Activated CD4-positive, alpha-beta T cell treated with anti-CD3 and anti-CD28 coated beads for 24 hours (primary cell): ENCODE results near the gene POU3F1.

Experiments
- DNase-seq, 2 donors: peaks; one replicate each; pipeline ENCODE4 v3.0.0-alpha.2; 2020; ENCODE audit warnings: low read depth in 2 of 2

POU3F1 gene

DNA sequence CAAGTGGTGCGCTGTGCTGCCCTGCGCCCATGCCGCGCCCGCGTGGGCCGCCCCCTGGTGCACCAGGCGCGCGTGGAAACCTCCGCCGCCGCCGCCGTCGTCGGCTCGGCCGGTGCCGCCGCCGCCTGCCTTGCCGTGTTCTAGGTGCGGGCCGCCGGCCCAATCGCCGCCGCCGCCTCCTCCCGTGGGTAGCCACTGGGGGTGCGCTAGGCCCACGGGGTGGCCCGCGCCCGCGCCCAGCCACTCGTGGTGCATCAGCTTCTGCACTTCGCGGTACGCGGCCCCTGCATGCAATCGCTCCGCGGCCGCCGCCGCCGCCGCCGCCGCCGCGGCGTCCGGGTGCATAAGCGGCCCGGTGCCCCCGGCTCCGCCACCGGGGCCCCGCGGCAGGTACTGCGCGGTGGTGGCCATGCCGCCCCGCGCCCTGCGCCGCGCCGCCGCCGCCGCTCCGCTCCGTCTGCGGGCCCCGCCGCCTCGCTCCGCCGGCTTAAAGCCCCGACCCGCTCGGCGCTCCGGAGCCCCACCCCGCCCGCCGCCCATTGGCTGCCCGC is at the start of gene POU3F1:
POU3F1 (minus strand) TSS at position 461 of the 551 bp plus-strand sequence; CDS start at position 411, 50 bp downstream.
- no peak for DNase-seq

DNA sequence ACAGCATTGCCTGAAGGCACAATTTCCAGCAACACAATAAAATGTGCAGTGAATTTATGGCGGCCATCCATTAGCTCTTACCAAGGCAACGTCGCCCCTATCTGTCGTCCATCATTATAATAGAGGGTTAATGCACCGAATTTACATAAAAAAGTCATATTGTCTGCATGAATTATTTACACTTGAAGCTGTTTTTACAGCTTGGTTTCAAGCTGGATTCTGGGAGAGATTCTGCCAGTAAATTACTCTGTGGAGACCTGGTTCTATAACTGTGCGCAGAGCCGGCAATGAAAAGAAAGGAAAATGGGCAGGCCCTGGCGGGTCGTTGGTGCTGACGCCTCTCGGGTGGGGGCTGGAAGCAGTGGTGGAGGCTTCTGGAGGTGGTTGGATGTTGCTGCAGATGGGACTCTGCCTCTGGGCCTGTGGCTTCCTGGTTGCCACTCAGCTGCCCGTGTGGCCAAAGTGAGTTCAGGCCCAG is 48.9 kb upstream of the POU3F1 start:
- no peak for DNase-seq

DNA sequence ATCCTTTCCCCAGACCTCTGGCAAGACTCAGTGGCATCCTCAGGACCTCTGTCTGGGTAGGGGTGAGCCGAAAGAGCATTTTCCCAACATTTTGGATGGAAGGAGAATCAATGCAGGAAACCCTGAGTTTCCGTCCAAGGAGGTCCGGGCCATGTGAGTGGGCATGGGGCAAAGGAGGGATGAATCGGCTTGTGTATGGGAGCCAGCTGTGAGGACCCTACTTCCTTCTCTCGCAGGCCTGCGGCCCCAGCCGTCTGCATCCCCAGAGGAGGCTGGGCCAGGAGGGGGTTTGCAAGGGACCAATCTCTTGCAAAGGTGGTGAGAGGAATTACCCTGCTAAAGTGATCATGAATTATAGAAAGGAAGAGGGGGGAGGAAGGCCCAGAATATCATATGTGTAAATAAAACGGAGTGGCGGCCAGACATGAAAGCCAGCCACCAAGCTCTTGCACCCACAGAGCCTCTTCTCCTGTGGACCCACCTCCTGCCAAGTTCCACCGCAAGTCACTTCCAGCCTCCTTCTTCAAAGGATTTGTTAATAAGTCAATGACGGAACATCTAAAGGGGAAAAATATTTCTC is 48.2 kb upstream of the POU3F1 start:
- no peak for DNase-seq

DNA sequence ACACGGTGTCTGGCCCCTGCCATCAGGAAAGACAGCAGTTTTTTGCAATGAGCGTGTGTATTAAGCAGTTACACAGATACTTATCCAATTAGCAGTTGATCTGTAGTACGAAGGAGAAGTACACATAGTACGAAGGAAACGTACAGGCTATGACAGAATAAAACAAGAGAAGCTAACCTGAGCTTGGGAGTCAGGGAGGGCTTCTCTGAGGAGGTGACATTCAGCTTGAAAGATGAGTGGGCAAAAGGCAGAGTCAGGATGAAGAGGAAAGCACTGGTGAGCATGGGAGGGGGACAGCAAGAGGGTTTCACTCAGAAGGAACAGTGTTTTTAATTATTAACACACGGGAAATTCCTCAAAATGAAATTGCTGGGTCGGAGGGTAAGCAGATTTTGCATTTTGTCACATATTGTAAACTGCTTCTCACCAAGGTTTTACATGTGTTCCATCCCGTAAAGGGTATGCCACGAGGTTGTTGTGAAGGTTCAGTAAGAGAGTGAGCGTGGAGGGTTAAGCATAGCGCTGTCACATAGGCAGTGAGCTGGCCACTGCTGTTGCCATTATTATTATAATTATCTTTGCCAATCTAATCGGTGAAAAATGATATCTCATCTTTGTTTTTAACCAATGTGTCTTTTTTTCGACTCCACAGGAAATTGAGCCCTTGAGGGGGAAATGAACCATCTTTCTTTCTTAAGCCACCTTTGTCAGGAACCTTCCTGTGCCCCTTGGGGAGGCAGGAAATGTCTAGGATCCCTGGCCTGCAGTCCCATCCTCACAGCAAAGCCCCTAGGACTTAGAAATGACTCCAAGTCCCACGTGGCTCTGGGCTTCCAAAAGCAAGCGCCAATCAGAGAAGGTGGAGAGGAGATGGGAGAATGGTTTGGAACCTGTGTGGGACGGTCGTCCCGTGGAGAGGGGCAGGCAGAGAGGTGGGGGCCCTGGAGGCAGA is 47.3 kb upstream of the POU3F1 start:
- no peak for DNase-seq

DNA sequence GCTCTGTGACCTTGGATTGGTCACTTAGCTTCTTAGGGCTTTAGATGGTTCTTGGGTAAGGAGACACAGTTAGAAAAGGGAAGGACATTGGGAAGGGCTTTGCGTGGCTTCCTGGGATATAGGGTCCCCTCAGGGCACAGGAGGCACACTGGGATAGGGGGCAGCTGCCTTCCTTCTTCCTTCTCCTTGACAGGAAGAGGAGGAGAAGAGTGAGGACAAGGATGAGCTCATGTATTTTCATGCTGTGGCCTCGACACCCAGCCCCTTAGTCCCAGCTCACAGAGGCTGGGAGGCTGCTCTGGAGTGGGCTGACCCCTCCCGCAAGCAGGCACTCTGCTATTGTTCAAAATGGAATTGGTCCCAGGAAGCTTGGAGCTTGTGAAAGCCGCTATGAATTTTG is 45.7 kb upstream of the POU3F1 start:
- DNase-seq: no peak

DNA sequence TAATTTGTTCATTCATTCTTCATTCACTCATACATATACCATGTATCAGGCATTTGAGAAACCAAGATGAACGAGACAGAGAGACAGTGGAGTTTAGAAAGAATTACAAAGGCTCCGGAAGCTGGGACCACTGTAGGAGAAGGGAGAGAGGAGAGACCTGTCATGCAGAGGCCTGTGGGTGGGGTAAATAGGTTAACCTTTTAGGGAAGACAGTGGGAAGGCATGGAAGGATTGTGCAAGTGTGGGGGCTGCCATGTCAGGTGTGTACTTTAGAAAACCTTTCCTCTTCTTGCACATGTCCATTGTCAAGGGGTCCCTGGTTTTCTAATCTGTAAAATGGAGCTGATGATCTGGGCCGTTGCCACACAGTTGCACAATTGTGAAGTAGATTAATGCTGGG is 44.2 kb upstream of the POU3F1 start:
- DNase-seq: no peak

DNA sequence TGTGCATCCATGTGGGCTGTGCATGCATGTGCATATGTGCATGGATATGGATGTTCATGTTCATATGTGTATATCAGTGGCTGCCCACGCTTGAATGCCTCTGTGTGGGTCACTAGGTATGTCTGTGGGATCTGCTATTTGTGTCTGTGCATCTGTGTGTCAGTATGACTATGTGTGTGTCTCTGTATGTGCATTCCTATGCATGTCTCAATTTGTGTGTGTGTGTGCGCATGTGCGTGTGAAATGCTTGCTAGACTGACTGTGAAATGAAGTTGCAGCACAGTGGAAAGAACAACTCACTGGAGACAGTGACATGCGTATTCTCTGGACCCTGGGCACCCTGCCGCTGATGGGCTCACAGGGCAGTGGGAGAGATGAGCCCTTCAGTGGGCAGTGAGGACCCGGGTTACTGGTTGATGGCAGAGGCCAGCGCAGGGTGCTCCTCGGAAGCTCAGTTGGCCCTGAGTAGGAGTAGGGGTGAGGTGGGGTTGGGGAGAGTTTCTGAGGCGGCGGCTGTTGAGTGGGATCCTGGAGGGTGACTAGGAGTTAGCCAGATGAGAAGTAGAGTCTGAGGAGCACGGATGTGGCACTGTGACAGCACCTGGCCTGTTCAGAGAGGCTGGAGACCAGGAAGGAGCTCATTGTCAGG is 43.2 kb upstream of the POU3F1 start:
- DNase-seq: no peak

DNA sequence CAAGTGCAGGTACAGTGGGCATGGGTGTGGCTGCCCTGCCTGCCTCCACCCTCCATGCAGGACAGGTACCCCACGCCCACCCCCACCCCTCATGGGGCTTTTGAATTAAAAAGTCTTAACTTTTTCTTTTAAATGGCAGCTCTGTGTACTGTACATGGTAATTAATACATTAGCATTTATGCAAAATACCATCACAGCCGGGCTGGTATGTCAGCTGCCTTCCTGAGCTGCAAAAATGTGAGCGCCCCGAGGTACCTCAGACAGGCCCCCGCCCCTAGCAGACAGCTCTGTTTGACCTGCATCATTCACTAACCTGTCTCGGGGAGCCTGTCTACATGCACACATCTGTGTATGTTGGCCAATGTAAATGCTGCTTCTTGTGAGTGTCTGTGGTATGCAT is 42.2 kb upstream of the POU3F1 start:
- DNase-seq: no peak

DNA sequence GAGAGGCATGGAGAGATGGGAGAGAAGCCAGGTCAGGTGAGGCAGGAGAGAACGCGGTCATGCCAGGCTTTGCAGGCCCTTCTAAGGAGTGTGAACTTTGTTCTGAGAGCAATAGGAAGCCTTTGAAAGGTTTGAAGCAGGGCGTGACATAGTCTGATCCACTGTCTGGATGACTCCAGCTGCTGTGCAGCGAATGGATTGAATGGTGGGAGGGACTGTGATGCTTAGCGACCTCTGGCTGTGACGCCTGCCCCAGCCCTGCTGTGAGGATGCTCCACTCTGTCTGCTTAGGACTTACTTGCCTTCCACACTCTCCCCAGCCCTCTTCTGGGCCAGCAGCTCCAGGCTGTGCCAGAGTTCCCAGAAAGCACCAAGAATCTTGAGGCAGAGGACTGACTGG is 41.8 kb upstream of the POU3F1 start:
- no peak for DNase-seq

DNA sequence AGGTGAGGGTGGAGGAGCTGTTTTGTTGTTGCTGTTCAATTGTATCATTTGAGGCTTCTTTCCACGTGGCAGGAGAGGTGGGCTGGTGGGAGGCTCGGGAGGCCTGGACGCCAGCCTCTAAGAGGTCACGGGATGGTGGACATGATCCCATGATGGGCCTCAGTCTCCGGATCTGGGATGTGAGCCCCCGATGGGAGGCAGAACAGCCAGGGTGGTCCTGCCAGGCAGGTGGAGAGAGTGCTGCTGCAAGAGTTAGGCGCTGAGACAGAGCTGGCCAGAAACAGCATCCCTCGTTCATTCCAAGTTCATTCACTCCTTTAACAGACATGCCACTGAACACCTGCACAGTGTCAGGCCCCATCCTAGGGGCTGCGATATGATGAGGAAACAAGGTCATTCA is 41.1 kb upstream of the POU3F1 start:
- no peak for DNase-seq

DNA sequence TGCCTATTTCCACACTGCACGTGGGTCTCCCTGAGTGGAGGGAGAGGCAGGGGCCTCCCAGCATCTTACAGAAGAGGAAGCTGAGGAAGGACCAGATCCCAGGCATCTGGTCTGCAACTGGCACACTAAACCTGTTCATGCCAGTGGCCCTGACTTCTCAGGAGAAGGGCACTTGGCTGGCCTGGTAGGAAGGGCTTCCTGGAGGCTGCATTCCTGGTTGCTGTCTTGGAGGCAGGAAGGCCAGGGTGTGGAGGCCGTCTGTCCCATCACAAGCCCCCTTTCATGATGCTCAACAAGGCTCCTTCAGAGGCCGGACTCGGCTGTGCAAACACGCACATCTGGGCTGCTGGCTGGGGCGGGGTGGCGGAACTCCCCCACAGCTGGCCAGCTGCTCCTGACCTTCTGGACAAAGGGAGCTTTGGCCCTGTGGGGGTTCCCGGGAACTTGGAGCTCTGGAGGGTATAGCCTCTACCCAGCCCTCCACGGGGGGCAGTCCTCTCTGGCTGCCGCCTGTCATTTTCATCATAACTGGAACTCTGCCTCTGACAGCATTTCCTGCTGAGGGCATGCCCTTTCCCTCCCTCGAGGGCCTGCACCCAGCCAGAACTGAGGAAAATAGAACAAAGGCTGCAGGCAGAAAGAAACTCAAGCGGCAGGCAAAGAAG is 39.2 kb upstream of the POU3F1 start:
- DNase-seq: no peak

DNA sequence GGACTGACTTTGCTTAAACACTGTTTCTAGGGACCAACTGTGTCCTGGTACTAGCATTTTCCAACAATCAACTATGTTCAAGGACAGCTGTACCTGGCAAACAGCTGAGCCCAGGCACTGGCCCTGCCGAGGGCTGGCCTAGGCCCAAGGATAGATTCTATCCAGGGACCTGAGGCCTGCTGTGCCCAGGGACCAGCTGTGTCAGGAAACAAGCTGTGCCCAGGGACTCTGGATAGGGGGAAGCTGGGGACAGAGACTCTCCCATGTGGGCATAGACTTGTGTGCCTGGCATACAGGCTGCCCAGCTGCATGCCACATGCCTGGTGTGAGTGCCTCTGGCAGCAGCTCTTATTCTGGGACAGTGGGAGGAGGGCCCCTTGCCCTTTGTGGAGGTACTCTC is 38.1 kb upstream of the POU3F1 start:
- DNase-seq: no peak

DNA sequence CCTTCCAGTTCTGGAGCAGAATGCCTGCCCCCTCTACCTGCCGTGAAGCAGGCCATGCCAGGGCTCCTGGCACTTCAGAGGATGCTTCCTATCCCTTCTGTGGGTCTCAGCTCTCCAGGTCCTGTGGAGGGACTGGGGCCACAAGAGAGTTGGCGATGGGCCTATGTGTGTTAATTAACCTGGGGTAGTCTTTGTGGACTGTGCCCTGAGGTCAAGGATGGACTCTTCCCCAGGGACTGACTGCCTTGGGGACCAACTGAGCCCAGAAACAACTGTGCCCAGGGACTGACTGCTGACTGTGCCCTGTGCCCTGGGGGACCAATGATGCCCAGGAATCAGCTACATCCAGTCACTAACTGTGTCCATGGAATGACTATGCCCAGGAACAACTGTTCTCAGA is 37.5 kb upstream of the POU3F1 start:
- DNase-seq: no peak

DNA sequence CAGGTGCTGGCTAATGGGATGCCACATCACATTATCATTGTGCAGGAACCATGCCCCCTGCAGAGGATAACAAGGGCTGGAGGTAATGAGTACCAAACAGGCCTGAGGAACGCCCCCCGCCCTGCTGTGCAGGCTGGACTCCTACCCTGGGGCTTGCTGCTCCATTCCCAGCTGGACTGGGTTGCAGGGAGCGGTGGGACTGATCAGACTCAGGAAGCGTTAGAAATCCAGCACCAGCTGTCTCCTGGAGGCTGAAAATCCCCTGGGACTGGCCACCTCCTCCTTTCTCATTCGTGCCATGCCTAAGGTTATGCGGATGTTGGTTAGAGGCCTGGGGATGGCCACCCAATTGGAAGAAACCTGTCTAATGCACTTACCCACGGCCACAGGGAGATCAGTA is 36.9 kb upstream of the POU3F1 start:
- DNase-seq: no peak

DNA sequence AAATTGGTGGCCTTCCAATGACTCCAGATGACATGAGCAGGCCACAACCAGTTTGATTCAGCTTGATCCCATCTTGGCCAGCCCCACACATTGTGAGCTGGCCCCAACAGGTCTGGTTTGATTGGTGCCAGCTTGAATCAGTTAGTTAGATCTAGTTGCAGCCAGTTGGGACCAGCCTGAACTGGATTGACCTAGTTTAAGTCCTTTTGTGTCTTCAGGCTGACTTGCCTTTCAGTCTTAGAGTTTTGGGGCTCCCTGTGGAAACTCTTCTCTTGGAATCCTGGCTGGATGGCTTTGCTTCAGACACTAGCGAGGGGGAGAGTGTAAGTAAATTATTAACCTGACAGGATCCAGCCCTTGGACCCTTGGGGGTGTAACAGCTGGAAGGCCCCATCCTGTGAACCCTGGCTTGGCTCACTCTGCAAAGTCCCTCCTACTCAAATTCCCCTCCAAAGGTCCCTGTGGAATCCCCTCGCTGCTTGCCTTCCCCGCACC is 36.2 kb upstream of the POU3F1 start:
- DNase-seq: no peak

DNA sequence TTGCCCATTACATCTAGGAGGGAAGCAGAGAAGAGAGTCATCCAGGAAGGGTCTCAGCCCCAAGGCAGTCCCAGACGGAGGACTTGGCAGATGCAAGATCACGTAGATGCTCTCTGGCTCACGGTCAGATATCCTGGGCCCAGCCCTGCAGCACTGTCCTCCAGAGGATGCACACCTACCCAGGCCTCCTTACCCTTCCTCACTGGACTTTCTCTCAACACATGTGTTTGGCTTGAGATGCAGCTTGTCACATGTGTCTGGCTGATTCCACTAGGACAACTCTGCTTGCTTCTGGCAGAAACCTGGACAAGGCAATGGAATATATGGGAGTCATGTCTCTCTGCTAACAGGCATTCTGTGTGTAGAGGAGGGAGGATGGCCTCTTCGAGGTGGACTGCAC is 32.4 kb upstream of the POU3F1 start:
- DNase-seq: no peak

DNA sequence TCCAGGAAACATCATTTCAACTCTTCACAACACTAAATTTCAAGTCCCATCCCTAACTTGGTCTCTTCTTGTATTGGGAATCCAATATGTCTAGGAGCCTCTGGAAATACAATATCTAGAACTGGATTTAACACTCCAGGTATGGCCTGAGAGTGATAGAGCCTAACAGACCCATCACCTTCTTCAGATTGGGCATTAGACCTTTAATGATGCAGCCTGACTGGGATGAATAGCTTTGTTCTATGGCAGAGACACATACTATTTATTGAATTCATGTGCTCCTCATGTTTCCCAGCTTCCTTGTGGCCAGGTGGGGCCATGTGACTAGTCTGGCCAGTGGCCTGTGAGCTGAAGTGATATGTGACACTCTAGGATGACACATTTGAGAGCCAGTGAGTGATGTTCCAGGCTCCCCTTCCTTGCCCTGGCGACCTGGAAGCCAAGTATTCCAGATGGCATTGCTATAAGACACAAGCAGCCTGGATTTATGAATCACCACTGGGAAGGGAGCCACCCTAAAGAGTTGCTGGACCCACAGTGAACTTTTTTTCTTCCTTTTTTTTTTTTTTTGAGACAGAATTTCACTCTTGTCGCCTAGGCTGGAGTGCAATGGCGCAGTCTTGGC is 31.0 kb upstream of the POU3F1 start:
- no peak for DNase-seq

DNA sequence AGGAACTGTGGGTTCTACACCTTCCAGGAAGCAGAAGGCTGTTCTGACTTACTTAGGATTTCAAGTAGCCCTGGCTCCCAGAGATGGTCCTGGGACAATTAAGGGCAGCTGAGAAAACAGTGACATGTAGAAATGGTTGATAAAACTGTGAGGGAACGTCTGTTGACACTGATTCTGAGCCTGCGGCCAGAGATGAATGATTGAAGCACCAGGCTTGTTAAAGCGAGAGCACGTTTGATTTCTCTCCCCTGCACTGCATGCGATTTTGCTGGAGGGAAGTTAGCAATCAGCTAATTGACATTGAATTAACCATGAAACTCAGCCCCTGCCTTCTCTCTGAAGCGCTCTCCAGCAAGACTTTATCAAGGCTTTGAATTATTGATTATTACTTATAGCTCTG is 29.9 kb upstream of the POU3F1 start:
- DNase-seq: no peak

DNA sequence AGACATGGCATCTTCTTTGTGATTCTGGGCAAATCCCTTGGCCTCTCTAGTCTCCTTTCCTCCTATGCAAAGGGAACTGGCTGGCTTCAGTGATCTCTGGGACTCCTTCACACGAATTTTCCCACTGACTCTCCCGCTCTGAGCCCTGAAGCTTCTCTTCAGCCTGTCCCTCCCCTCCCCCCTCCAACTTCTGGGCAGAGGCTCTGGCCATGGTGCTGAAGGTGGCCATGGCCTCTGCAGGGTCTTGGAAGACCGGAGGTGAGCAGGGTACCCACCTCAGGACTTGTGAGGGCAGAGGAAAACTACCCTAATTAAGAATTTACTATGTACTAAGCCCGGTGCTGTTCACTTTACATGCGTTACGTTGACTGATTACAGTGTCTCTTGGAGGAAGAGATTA is 29.4 kb upstream of the POU3F1 start:
- no peak for DNase-seq

DNA sequence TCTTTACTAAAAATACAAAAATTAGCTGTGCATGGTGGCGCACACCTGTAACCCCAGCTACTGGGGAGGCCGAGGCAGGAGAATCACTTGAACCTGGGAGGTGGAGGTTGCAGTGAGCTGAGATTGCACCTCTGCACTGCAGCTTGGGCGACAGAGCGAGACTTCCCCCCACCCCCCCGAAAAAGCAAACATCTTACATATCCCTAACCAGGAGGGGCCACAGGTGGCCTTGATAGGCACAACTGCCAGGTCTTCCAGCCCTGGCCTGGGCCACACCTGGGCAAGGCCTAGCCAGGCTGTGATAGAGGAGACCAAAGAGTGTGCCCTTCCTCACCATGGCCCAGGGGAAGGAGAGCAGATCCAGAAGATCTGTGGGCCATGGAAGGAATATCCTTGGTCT is 28.6 kb upstream of the POU3F1 start:
- DNase-seq: no peak

DNA sequence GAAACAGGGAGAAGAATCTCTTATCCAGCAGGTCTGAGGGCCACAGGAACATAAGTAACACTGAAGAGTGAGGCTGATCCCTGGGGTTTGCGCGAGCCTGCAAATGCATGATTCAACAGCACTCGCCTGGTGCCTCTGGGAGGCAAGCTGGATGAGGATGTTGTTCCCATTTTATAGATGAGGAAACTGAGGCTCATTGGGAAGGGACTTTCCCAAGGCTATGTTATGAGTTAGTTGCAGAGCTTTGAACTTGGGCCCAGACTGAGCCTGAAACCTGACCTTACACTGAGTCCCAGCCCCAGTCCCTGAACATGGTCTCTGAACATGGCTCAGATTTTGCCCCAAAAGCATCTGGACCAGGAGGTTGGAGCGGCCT is 27.7 kb upstream of the POU3F1 start:
- DNase-seq: no peak
